Measurements from ENCODE around the gene PRMT5.

DNA sequence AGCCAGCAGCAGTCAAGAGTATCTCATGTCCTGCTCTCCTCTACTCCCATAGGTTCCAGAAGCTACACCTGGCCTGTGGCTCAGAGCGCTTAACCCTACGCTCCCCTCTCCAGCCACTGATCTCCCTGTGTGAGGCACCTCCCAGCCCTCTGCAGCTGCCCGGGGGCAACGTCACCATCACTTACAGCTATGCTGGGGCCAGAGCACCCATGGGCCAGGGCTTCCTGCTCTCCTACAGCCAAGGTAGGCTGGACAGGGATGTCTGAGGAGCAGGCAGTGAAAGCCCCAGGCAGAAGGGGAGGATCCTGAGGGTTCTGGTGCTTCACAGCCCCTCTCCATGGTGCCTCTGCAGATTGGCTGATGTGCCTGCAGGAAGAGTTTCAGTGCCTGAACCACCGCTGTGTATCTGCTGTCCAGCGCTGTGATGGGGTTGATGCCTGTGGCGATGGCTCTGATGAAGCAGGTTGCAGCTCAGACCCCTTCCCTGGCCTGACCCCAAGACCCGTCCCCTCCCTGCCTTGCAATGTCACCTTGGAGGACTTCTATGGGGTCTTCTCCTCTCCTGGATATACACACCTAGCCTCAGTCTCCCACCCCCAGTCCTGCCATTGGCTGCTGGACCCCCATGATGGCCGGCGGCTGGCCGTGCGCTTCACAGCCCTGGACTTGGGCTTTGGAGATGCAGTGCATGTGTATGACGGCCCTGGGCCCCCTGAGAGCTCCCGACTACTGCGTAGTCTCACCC, 54.0 kb downstream of the PRMT5 start:
- no peak for TF ChIP-seq CTCF (IDR thresholded peaks at IDR 0.05)
- TF ChIP-seq POLR2A (IDR thresholded peaks at IDR 0.05) = no peak

Measured in ovary (tissue), 3 donors.